Stimulated activated CD4-positive, alpha-beta T cell treated with anti-CD3 and anti-CD28 coated beads, TNF-alpha, amount 100 ng/mL, for 1 hour (primary cell): ENCODE data around the gene ANAPC16.
"Not testable (repeated sequence)": the region's sequence is repeated elsewhere in the genome, so short reads cannot be mapped to it uniquely, and the experiment has no call there.

Source experiments
- DNase-seq, 3 donors: peaks; one replicate each; pipeline ENCODE4 v3.0.0-alpha.2; 2020; ENCODE audit warnings: low read depth in 3 of 3, low spot score in 1 of 3

ANAPC16 gene

DNA sequence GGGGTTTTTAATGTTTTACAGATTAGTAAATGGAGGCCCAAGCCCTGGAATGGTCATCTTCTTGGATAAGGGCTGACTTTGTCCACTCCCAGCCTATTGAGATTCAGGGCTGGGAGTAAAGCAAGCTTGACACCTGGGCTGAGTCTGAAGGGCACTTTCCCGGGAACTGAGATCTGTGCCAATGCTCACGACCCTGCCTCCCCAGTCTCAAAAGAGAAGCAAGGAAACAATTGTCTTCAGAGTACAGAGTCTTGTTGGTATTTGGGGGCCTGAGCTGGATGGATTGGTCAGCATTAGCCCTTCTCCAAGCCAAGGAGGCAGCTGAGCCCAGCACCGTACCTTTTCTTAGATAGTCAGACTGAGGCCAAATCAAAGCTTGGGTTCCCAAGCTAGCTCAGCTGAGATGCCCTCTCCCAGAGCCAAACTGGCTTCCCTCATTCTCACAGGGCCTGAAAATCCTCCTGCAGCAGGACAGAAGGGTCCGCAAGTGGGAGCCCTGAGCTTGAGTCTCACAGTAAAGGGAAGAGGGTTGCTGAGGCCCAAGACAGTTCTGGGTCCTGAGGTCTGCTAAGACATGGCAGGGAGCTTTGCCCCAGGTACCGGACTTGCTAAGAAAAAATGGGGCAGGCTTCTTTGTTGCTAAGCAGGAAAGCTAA lies 61.7 kb downstream of the ANAPC16 start:
- no peak for DNase-seq

DNA sequence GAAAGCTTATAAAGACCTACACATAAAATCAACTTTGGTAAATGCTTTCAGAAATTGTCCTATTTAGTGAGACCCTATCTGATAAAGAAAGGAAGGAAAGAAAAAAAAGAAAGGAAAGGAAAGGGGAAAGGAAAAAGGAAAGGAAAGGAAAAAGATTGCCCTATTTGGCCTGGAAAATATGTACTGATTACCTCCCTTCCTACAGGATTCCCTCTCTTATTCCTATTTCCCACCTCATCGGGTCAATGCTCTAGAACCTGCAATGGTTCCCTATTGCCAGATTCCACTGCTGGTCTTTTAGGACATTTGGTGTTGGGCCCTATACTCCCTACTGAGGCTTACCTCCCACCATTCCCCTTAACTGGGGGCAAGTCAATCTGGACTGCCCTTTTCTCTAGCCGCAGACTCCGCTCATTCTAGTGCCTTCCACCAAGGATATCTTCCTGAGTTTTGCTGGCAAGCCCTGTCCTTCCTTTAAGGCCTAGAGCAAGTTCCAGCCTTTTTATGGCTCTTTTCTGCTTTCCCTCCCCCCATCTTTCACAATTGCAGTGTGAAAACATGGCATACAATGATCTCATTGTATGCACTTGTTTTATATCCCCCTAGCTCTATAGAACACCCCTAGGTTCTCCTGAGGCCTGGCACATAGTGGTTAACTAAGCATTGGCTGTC lies 62.3 kb downstream of the ANAPC16 start:
- DNase-seq: no peak

DNA sequence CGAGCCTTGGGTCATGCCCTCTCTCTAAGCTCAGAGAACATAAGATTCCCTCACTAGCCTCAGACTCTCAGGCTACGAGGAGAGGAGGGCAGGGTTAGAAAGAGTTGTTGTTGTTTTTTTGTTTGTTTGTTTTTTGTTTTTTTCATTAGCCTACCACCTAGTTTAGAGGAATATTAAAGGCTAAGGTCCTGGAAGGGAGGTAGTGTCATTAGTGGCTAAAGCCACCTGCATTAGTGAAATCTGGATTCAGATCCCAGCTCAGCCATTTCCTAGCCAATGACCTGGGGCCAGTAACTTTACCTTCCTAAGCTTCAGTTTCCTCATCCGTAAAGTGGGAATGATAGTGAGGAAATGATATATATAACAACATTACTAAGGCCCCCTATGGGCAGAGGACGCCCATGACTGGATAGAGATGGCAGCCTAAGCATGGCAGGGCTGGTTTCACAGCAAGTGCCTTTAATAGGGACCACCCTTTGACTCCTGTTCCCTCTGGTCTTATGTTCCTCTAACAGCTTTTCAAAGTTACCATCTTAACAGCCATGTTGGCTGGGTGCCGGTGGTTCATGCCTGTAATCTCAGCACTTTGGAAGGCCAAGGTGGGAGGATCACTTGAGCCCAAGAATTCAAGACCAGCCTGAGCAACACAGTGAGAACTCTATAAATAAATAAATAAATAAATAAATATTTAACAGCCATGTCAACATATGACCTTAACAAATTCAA lies 63.0 kb downstream of the ANAPC16 start:
- no peak for DNase-seq

DNA sequence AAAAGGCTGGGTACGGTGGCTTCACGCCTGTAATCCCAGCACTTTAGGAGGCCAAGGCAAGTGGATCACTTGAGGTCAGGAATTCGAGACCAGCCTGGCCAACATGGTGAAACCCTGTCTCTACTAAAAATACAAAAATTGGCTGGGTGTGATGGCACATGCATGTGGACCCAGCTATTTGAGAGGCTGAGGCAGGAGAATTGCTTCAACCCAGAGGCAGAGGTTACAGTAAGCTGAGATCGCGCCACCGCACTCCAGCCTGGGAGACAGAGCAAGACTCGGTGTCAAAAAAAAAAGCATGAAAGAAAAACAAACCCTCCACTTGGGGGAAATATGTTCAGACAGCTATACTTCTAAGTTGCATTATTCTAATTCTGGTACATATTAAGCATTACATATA lies 63.8 kb downstream of the ANAPC16 start:
- DNase-seq: not testable (repeated sequence)

DNA sequence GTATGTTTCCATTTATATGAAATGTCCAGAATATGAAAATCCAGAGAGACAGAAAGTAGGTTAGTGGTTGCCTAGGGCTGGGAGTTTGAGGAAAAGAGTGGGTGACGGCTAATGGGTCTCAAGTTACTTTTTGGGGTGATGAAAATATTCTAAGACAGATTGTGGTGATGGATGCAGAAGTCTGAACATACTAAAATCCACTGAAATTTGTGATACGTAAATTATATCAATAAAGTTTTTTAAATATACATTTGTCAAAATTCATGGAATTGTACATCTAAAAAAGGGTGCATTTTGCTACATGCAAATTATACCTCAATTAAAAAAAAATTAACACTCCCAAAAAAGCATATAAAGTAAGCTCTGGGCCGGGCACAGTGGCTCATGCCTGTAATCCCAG lies 67.3 kb downstream of the ANAPC16 start:
- no peak for DNase-seq
